Hepatocyte (in vitro differentiated cells): ENCODE data around the gene HTRA1. TPM values are rescaled to one million over a fixed set of nuclear protein-coding genes. Genes with fewer than 3 reads are reported as not detected.
A peak's percentile ranks its signal among the peaks of the same experiment; 100 is the strongest.

Experiments
- DNase-seq: peaks from one replicate; pipeline ENCODE4 v3.0.0-alpha.2; 2016; ENCODE audit warnings: low spot score
- H2AFZ ChIP-seq: fragments of 200-600 bp; sonication (generic); 2 replicates; pipeline ENCODE4 v1.6.0; 2016; ENCODE audit warnings: antibody characterized with exemption, mild to moderate bottlenecking
- H3K27ac ChIP-seq: fragments of 200-600 bp; sonication (generic); 2 replicates; pipeline ENCODE4 v1.5.1; 2016; ENCODE audit warnings: mild to moderate bottlenecking
- H3K27me3 ChIP-seq: fragments of 200-600 bp; sonication (generic); 2 replicates; pipeline ENCODE4 v1.6.1; 2016
- H3K36me3 ChIP-seq: fragments of 200-600 bp; sonication (generic); replicated peaks from 2 replicates; pipeline ENCODE4 v1.5.1; 2016; ENCODE audit warnings: low read depth; ENCODE audit not compliant: insufficient read depth
- H3K4me1 ChIP-seq: fragments of 200-600 bp; sonication (generic); 2 replicates; pipeline ENCODE4 v1.5.1; 2016; ENCODE audit warnings: mild to moderate bottlenecking, moderate library complexity; ENCODE audit not compliant: insufficient read depth
- H3K4me2 ChIP-seq: fragments of 200-600 bp; sonication (generic); 2 replicates; pipeline ENCODE4 v1.6.0; 2016
- H3K4me3 ChIP-seq: fragments of 200-600 bp; sonication (generic); 2 replicates; pipeline ENCODE4 v1.5.1; 2016; ENCODE audit warnings: mild to moderate bottlenecking
- H3K79me2 ChIP-seq: fragments of 200-600 bp; sonication (generic); 2 replicates; pipeline ENCODE4 v1.6.0; 2017; ENCODE audit warnings: mild to moderate bottlenecking
- H3K9me2 ChIP-seq: fragments of 200-600 bp; sonication (generic); replicated peaks from 2 replicates; pipeline ENCODE4 v1.6.0; 2017; ENCODE audit warnings: mild to moderate bottlenecking; ENCODE audit not compliant: insufficient read depth
- H3K9me3 ChIP-seq: fragments of 200-600 bp; sonication (generic); 2 replicates; pipeline ENCODE4 v1.5.1; 2016; ENCODE audit warnings: low read depth, mild to moderate bottlenecking
- H4K20me1 ChIP-seq: fragments of 200-600 bp; sonication (generic); 2 replicates; pipeline ENCODE4 v1.6.0; 2016; ENCODE audit warnings: mild to moderate bottlenecking; ENCODE audit not compliant: insufficient read depth, poor library complexity, severe bottlenecking
- CTCF ChIP-seq: fragments of 200-600 bp; sonication (generic); IDR thresholded peaks from 2 replicates; pipeline ENCODE4 v1.5.1; 2016; ENCODE audit warnings: antibody characterized with exemption, mild to moderate bottlenecking; ENCODE audit not compliant: poor library complexity
- EZH2 ChIP-seq: fragments of 200-600 bp; sonication (generic); IDR thresholded peaks from 2 replicates; pipeline ENCODE4 v1.6.1; 2016; ENCODE audit warnings: antibody characterized with exemption, mild to moderate bottlenecking, borderline replicate concordance
- EZH2phosphoT487 ChIP-seq: fragments of 200-600 bp; sonication (generic); IDR thresholded peaks from one replicate; pipeline ENCODE4 v1.6.1; 2018; ENCODE audit warnings: antibody characterized with exemption, mild to moderate bottlenecking, low read depth, moderate library complexity; ENCODE audit not compliant: unreplicated experiment, severe bottlenecking
- WGBS: methylation state at CpG from one replicate; pipeline ENCODE4 v1.1.6; 2016; ENCODE audit warnings: low lambda C conversion rate; ENCODE audit errors: missing lambda C conversion rate; 5-methylcytosine and 5-hydroxymethylcytosine counted together
- polyA plus RNA-seq: library from polyadenylated mRNA; unstranded; fragments of >200 nt; fragmentation: Nextera tagmentation; extraction: Ambion mirVana; gene quantifications from 2 replicates; pipeline ENCODE4 v1.2.1, GENCODE V29; 2016
- total RNA-seq: library from RNA; depleted of rRNA; stranded (reverse); fragments of >200 nt; gene quantifications from 2 replicates; pipeline ENCODE4 v1.2.3, GENCODE V29; 2014

Gene HTRA1
- total and polyA plus RNA-seq, 2 experiments from 2014 or later, result 91.9 to 160 TPM

GRCh38 chr10:122462533-122463465, 1.4 kb downstream of the HTRA1 start:
- Histone ChIP-seq H3K4me1 (peaks cover 7% of the 10 kb centered on the region), H3K79me2 (no peaks in the 10 kb centered on the region), H3K9me3 (no peaks in the 10 kb centered on the region), H3K4me2 (peak overlapping the region; percentile 100), H3K27me3 (peaks cover 55% of the 10 kb centered on the region), H3K9me2 (no peaks in the 10 kb centered on the region), H3K36me3 (no peaks in the 10 kb centered on the region), H2AFZ (peak overlapping the region; percentile 76), H3K4me3 (peak overlapping the region; percentile 79), H4K20me1 (no peaks in the 10 kb centered on the region), H3K27ac (peak overlapping the region; percentile 12)
- peak; percentile 27 for DNase-seq
- 20% methylated on average over 47 of the region's 47 CpGs for WGBS
- TF ChIP-seq EZH2phosphoT487, result no peak
- TF ChIP-seq EZH2, result peak; percentile 63

GRCh38 chr10:122463466-122464249, 2.3 kb downstream of the HTRA1 start:
- no peak for DNase-seq
- WGBS, result 83% methylated on average over 17 of the region's 17 CpGs
- H3K9me3 ChIP-seq, result no peaks in the 10 kb centered on the region
- no peaks in the 10 kb centered on the region for H3K36me3 ChIP-seq
- peaks cover 55% of the 10 kb centered on the region for H3K27me3 ChIP-seq
- no peaks in the 10 kb centered on the region for H4K20me1 ChIP-seq
- peak overlapping the region; percentile 100 for H3K4me2 ChIP-seq
- no peaks in the 10 kb centered on the region for H3K9me2 ChIP-seq
- no peaks in the 10 kb centered on the region for H3K79me2 ChIP-seq
- no peak overlapping the region for H2AFZ ChIP-seq
- no peak overlapping the region for H3K27ac ChIP-seq
- TF ChIP-seq CTCF, result no peak
- no peak for TF ChIP-seq EZH2phosphoT487
- TF ChIP-seq EZH2, result no peak
- no peak overlapping the region for H3K4me3 ChIP-seq
- H3K4me1 ChIP-seq, result peaks cover 7% of the 10 kb centered on the region

- peaks cover 7% of the 10 kb centered on the region for H3K4me1 ChIP-seq
- H3K4me3 ChIP-seq, result no peak overlapping the region
- H2AFZ ChIP-seq, result no peak overlapping the region
- H3K36me3 ChIP-seq, result no peaks in the 10 kb centered on the region
- H4K20me1 ChIP-seq, result no peaks in the 10 kb centered on the region
- TF ChIP-seq EZH2 (no peak), EZH2phosphoT487 (no peak), CTCF (no peak)
- no peak for DNase-seq
- no peak overlapping the region for H3K27ac ChIP-seq
- H3K9me2 ChIP-seq, result no peaks in the 10 kb centered on the region
- H3K27me3 ChIP-seq, result peaks cover 52% of the 10 kb centered on the region
- no peaks in the 10 kb centered on the region for H3K9me3 ChIP-seq
- no peak overlapping the region for H3K4me2 ChIP-seq
- no peaks in the 10 kb centered on the region for H3K79me2 ChIP-seq
- 86% methylated on average over 4 of the region's 4 CpGs for WGBS
Observed at GRCh38 chr10:122464250-122464510, 2.8 kb downstream of the HTRA1 start.

DNA sequence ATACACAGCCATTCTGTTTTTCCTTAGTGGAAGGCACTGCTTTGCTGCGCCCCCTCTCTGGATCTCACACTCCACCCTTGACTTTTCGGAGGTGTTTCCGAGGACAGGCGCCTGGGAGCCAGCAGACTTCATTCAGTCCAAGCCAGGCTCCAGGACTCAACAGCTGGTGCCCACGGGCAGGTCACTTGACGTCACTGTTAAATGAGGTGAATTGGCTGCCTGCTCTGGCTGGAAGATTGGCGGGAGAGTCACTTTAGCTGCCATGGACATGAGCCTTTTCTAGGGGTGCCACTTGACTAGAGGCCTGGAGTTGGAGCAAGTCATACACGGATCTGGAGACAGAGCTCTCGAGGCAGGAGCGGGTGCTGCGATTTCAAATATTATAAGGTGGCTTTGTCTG, 3.2 kb downstream of the HTRA1 start:
- Histone ChIP-seq H3K9me3 (no peaks in the 10 kb centered on the region), H3K36me3 (no peaks in the 10 kb centered on the region), H3K79me2 (no peaks in the 10 kb centered on the region), H3K4me3 (no peak overlapping the region), H3K9me2 (no peaks in the 10 kb centered on the region), H4K20me1 (no peaks in the 10 kb centered on the region), H3K27me3 (peaks cover 48% of the 10 kb centered on the region), H3K27ac (no peak overlapping the region), H3K4me1 (peaks cover 7% of the 10 kb centered on the region), H2AFZ (no peak overlapping the region), H3K4me2 (no peak overlapping the region)
- TF ChIP-seq EZH2 (no peak), CTCF (no peak), EZH2phosphoT487 (no peak)
- WGBS, result 94% methylated on average over 11 of the region's 11 CpGs
- DNase-seq, result no peak
